WI38 (cell line): ENCODE results near the gene RYR3.
A peak's percentile ranks its signal among the peaks of the same experiment; 100 is the strongest.

ENCODE experiments used
- H3K4me3 ChIP-seq: 2 replicates; pipeline ENCODE4 v1.5.1; 2011; ENCODE audit warnings: low read depth, mild to moderate bottlenecking, control low read depth, low read length
- TF ChIP-seq, protein P1 (sequence below): IDR thresholded peaks from 2 replicates; pipeline ENCODE4 v1.5.1; 2012; ENCODE audit warnings: low read depth, mild to moderate bottlenecking, control low read depth, low read length

RYR3 gene

DNA sequence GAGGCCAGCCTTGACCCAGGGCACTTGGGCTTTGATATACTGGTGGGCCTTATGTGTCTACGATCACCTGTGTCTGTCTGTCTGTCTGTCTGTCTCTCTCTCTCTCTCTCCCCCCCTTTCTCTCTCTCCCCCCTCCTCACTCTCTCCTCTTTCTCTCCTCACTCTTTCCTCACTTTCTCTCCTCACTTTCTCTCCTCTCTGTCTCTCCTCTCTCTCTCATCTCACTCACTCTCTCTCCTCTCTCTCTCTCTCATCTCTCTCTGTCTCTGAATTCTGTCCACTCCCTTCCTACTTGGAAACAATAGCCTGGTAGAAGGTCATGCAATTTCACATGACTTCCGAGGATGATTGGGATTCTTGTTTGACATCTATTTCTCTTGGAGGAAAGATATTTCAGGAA is 388.4 kb downstream of the RYR3 start:
- TF ChIP-seq, protein P1, sequence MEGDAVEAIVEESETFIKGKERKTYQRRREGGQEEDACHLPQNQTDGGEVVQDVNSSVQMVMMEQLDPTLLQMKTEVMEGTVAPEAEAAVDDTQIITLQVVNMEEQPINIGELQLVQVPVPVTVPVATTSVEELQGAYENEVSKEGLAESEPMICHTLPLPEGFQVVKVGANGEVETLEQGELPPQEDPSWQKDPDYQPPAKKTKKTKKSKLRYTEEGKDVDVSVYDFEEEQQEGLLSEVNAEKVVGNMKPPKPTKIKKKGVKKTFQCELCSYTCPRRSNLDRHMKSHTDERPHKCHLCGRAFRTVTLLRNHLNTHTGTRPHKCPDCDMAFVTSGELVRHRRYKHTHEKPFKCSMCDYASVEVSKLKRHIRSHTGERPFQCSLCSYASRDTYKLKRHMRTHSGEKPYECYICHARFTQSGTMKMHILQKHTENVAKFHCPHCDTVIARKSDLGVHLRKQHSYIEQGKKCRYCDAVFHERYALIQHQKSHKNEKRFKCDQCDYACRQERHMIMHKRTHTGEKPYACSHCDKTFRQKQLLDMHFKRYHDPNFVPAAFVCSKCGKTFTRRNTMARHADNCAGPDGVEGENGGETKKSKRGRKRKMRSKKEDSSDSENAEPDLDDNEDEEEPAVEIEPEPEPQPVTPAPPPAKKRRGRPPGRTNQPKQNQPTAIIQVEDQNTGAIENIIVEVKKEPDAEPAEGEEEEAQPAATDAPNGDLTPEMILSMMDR, result no peak
- H3K4me3 ChIP-seq, result no peak overlapping the region

DNA sequence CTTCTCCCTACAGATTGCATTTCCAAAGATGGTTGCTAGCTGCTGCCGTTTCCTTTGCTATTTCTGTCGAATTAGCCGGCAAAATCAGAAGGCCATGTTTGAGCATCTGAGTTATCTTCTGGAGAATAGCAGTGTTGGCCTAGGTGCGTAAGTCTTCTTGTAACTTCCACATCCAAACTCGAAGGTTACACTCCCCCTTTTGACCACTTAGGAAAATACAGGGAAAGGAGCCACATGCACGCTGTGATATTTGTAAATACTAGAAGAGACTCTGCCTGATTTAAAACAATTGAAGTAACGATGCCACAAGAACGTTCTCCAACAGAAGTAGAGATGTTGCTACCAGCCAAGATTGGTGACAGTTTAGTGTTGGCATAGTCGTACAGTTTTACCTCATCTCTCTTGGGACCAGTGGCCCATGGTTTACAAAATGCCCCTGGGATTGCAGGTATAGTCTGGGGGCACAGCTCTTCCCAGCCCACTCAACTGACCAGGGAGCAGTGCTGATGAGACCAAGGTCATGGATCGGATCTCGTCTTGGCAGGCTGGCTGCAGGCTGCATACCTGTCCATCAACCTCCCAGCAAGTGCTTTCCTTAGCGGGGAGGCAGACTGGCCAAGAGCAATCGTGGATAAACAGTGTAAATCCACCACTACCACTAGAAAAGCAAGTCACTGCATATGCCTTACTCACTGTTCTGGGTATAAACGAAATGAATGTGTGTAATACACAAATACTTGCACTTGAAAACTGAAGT is 389.1 kb downstream of the RYR3 start:
- H3K4me3 ChIP-seq, result no peak overlapping the region
- TF ChIP-seq, protein P1, result 0 out of 2 replicates have a peak, but pooled peaks have one; percentile 5

DNA sequence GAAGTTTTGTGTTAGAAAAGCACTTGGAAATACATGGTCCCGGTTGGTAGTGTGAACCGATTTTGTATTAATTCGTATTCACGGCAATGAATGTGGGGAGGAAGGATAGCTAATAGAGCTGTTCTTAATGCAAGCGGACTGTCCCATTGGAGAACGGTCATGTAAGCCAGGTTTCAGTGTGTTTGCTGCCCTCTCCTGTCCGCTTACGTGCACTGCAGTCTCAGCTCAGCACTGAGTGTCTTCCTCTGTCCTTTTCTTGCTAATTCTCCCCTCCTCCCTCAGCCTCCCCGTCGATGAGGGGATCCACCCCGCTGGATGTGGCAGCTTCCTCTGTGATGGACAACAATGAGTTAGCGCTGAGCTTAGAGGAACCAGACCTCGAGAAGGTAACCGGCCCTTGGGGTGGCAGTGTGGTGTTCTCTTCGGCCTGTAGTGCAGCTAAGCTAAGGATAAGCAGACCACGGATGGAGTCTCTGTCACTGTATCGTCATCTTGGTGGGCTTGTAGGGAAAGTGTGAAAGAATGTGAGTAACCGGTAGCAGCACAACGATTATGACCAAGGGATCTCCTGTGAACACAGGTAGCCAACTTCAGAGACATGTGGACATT is 390.0 kb downstream of the RYR3 start:
- TF ChIP-seq, protein P1, result peak; percentile 98
- H3K4me3 ChIP-seq, result no peak overlapping the region

DNA sequence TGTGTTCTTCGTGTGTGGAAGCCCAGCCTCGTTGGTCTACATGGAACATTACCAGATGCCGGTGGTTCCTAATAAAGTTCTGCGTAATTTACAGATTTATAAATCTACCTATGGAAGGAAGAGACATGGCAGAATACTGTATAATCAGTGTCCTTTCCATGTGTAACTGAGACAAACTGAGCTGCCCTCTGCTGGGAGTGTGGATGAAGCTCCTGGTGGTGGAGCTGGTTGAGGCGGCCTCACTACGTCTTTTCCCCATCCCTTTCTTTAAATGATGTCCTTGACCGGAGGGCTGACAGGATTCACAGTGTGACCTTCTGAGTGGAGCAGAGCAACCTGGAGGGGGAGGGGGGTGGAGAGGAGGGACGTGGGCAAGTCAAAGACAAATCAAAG is 390.5 kb downstream of the RYR3 start:
- TF ChIP-seq, protein P1, result no peak
- H3K4me3 ChIP-seq, result no peak overlapping the region

DNA sequence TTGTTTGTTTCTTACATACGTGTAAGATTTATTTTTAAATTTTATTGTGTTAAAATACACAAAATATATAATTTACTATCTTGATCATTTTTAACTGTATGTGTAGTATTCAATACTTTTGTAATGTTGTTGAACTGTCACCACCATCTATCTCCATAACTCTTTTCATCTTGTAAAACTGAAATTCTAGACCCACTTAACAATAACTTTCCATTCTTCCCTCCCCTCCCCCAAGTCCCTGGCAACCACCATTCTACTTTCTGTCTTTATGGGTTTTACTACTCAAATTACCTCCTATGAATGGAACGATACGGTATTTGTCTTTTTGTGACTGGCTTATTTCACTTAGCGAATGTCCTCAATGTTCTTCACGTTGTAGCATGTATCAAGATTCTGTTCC is 395.4 kb downstream of the RYR3 start:
- TF ChIP-seq, protein P1, result no peak
- H3K4me3 ChIP-seq, result no peak overlapping the region

DNA sequence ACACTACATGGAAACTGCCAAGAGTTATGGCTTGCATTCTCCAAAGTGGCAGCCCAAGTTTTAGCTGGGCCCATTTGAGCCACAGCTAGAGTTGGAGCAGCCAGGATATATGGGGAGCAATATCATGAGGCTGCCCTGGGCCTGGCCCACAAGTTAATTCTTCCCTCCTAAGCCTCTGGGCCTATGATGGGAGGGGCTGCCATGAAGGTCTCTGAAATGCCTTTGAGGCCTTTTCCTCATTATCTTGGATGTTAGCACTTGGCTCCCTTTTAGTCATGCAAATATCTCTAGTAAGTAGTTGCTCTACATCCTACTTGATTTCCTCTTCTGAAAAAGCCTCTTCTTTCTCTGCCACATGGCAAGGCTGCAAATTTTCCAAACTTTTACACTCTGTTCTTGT is 400.0 kb downstream of the RYR3 start:
- TF ChIP-seq, protein P1, result no peak

DNA sequence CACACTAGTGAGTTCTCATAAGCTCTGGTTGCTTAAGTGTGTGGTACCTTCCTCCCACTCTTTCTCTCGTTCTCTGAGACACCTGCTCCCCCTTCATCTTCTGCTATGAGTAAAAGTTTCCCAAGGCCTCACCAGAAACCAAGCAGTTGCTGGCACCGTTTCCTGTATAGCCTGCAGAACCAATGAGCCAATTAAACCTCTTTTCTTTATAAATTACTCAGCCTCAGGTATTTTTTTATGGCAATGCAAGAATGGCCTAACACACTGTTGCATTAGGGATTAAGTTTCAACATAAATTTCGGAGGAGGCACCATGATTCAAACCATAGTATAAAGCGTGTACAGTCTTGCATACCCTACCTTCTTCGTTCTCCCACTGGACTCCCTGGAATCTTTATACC is 405.3 kb downstream of the RYR3 start:
- no peak overlapping the region for H3K4me3 ChIP-seq
- TF ChIP-seq, protein P1, result no peak

More for the DNA sequence above, 400.0 kb downstream of the RYR3 start:
- H3K4me3 ChIP-seq, result no peak overlapping the region
